SK-N-SH treated with all-trans-retinoic acid at 6 μM for 48 hours (cell line): ENCODE results near the gene CCDC160.

ENCODE experiments used
- CSDC2 ChIP-seq: fragments of 250-450 bp; sonication (Bioruptor Pico); IDR thresholded peaks from 2 replicates; pipeline ENCODE4 v1.5.0; 2020; ENCODE audit warnings: mild to moderate bottlenecking, moderate library complexity
- ISL1 ChIP-seq: fragments of 250-450 bp; sonication (Bioruptor Pico); IDR thresholded peaks from 2 replicates; pipeline ENCODE4 v2.1.2; 2022; ENCODE audit warnings: mild to moderate bottlenecking, moderate library complexity
- SNAI2 ChIP-seq: fragments of 250-450 bp; sonication (Bioruptor Pico); IDR thresholded peaks from 2 replicates; pipeline ENCODE4 v1.5.0; 2020; ENCODE audit warnings: mild to moderate bottlenecking, moderate library complexity
- TCF4 ChIP-seq: fragments of 250-450 bp; sonication (Bioruptor Pico); IDR thresholded peaks from 2 replicates; pipeline ENCODE4 v1.8.0; 2021; ENCODE audit warnings: mild to moderate bottlenecking, moderate library complexity, borderline replicate concordance
- ZC3H10 ChIP-seq: fragments of 250-450 bp; sonication (Bioruptor Pico); IDR thresholded peaks from 2 replicates; pipeline ENCODE4 v1.5.1; 2021; ENCODE audit warnings: mild to moderate bottlenecking, moderate library complexity
- ZNF70 ChIP-seq: fragments of 450-650 bp; formaldehyde crosslinking; IDR thresholded peaks from 2 replicates; pipeline ENCODE4 v1.5.0; 2020; ENCODE audit warnings: mild to moderate bottlenecking, moderate library complexity

GRCh38 chrX:134251241-134251640 is 14.3 kb downstream of the CCDC160 start:
- TF ChIP-seq ZC3H10 (CRISPR knock-in tag) (no peak), ZNF70 (CRISPR knock-in tag) (no peak), ISL1 (CRISPR knock-in tag) (no peak), SNAI2 (no peak), CSDC2 (CRISPR knock-in tag) (no peak), TCF4 (CRISPR knock-in tag) (no peak)
